ENCODE results near the gene SRGAP3. TPM values are rescaled to one million over a fixed set of nuclear protein-coding genes. Genes with fewer than 3 reads are reported as not detected.

The SRGAP3 gene
- polyA plus RNA-seq, 2 donors, result 1.3 to 3.3 TPM

GRCh38 chr3:9218514-9218846 lies 31.0 kb downstream of the SRGAP3 start:
- H3K27me3 ChIP-seq (ENCODE audit: control insufficient read depth in 1 of 2, insufficient read depth in 2 of 2, low read length in 2 of 2), result no peaks in the 10 kb centered on the region
- H3K36me3 ChIP-seq (ENCODE audit: control insufficient read depth in 2 of 2, insufficient read depth in 2 of 2, low read length in 1 of 2), result peaks cover 0 to 2% of the 10 kb centered on the region in 2 donors
- H3K9me3 ChIP-seq (ENCODE audit: control insufficient read depth in 2 of 2, insufficient read depth in 1 of 2, low read depth in 1 of 2, low read length in 1 of 2), result no peaks in the 10 kb centered on the region
- WGBS, 2 donors, result 97 to 98% methylated on average over 3 of the region's 3 CpGs
- no peak overlapping the region for H3K27ac ChIP-seq (ENCODE audit: low read depth in 2 of 2, low read length in 1 of 2)
- H3K4me3 ChIP-seq (ENCODE audit: low read depth in 1 of 2, low read length in 2 of 2), result no peak overlapping the region
- no peaks in the 10 kb centered on the region for H3K4me1 ChIP-seq (ENCODE audit: control insufficient read depth in 2 of 2, insufficient read depth in 2 of 2, low read length in 1 of 2)

- H3K27ac ChIP-seq (ENCODE audit: low read depth in 2 of 2, low read length in 1 of 2), result no peak overlapping the region
- H3K36me3 ChIP-seq (ENCODE audit: control insufficient read depth in 2 of 2, insufficient read depth in 2 of 2, low read length in 1 of 2), result peaks cover 0 to 2% of the 10 kb centered on the region in 2 donors
- H3K27me3 ChIP-seq (ENCODE audit: control insufficient read depth in 1 of 2, insufficient read depth in 2 of 2, low read length in 2 of 2), result no peaks in the 10 kb centered on the region
- no peaks in the 10 kb centered on the region for H3K4me1 ChIP-seq (ENCODE audit: control insufficient read depth in 2 of 2, insufficient read depth in 2 of 2, low read length in 1 of 2)
- no peak overlapping the region for H3K4me3 ChIP-seq (ENCODE audit: low read depth in 1 of 2, low read length in 2 of 2)
- 82 to 86% methylated on average over 8 of the region's 8 CpGs for WGBS, 2 donors
- H3K9me3 ChIP-seq (ENCODE audit: control insufficient read depth in 2 of 2, insufficient read depth in 1 of 2, low read depth in 1 of 2, low read length in 1 of 2), result no peaks in the 10 kb centered on the region
These were observed 31.5 kb downstream of the SRGAP3 start for GRCh38 chr3:9217784-9218513.

- Histone ChIP-seq H3K27me3 (ENCODE audit: control insufficient read depth in 1 of 2, insufficient read depth in 2 of 2, low read length in 2 of 2) (no peaks in the 10 kb centered on the region), H3K27ac (ENCODE audit: low read depth in 2 of 2, low read length in 1 of 2) (no peak overlapping the region), H3K36me3 (ENCODE audit: control insufficient read depth in 2 of 2, insufficient read depth in 2 of 2, low read length in 1 of 2) (peaks cover 0 to 2% of the 10 kb centered on the region in 2 donors), H3K4me1 (ENCODE audit: control insufficient read depth in 2 of 2, insufficient read depth in 2 of 2, low read length in 1 of 2) (no peaks in the 10 kb centered on the region), H3K9me3 (ENCODE audit: control insufficient read depth in 2 of 2, insufficient read depth in 1 of 2, low read depth in 1 of 2, low read length in 1 of 2) (no peaks in the 10 kb centered on the region), H3K4me3 (ENCODE audit: low read depth in 1 of 2, low read length in 2 of 2) (no peak overlapping the region)
- WGBS, 2 donors, result 85 to 88% methylated on average over 14 of the region's 14 CpGs
These were observed 32.7 kb downstream of the SRGAP3 start for GRCh38 chr3:9216736-9217135.

GRCh38 chr3:9214599-9214998 lies 34.8 kb downstream of the SRGAP3 start:
- Histone ChIP-seq H3K4me1 (ENCODE audit: control insufficient read depth in 2 of 2, insufficient read depth in 2 of 2, low read length in 1 of 2) (no peaks in the 10 kb centered on the region), H3K27ac (ENCODE audit: low read depth in 2 of 2, low read length in 1 of 2) (no peak overlapping the region), H3K4me3 (ENCODE audit: low read depth in 1 of 2, low read length in 2 of 2) (no peak overlapping the region), H3K9me3 (ENCODE audit: control insufficient read depth in 2 of 2, insufficient read depth in 1 of 2, low read depth in 1 of 2, low read length in 1 of 2) (no peaks in the 10 kb centered on the region), H3K36me3 (ENCODE audit: control insufficient read depth in 2 of 2, insufficient read depth in 2 of 2, low read length in 1 of 2) (peaks cover 0 to 2% of the 10 kb centered on the region in 2 donors), H3K27me3 (ENCODE audit: control insufficient read depth in 1 of 2, insufficient read depth in 2 of 2, low read length in 2 of 2) (no peaks in the 10 kb centered on the region)
- WGBS, 2 donors, result 53% methylated on average over 2 of the region's 2 CpGs

- H3K27me3 ChIP-seq (ENCODE audit: control insufficient read depth in 1 of 2, insufficient read depth in 2 of 2, low read length in 2 of 2), result no peaks in the 10 kb centered on the region
- no peak overlapping the region for H3K4me3 ChIP-seq (ENCODE audit: low read depth in 1 of 2, low read length in 2 of 2)
- 83 to 89% methylated on average over 3 of the region's 3 CpGs for WGBS, 2 donors
- H3K27ac ChIP-seq (ENCODE audit: low read depth in 2 of 2, low read length in 1 of 2), result no peak overlapping the region
- H3K4me1 ChIP-seq (ENCODE audit: control insufficient read depth in 2 of 2, insufficient read depth in 2 of 2, low read length in 1 of 2), result no peaks in the 10 kb centered on the region
- H3K9me3 ChIP-seq (ENCODE audit: control insufficient read depth in 2 of 2, insufficient read depth in 1 of 2, low read depth in 1 of 2, low read length in 1 of 2), result no peaks in the 10 kb centered on the region
- H3K36me3 ChIP-seq (ENCODE audit: control insufficient read depth in 2 of 2, insufficient read depth in 2 of 2, low read length in 1 of 2), result peaks cover 0 to 2% of the 10 kb centered on the region in 2 donors
These were observed 35.3 kb downstream of the SRGAP3 start for GRCh38 chr3:9214185-9214584.

- Histone ChIP-seq H3K36me3 (ENCODE audit: control insufficient read depth in 2 of 2, insufficient read depth in 2 of 2, low read length in 1 of 2) (no peaks in the 10 kb centered on the region), H3K27me3 (ENCODE audit: control insufficient read depth in 1 of 2, insufficient read depth in 2 of 2, low read length in 2 of 2) (no peaks in the 10 kb centered on the region), H3K4me3 (ENCODE audit: low read depth in 1 of 2, low read length in 2 of 2) (no peak overlapping the region), H3K9me3 (ENCODE audit: control insufficient read depth in 2 of 2, insufficient read depth in 1 of 2, low read depth in 1 of 2, low read length in 1 of 2) (no peaks in the 10 kb centered on the region), H3K4me1 (ENCODE audit: control insufficient read depth in 2 of 2, insufficient read depth in 2 of 2, low read length in 1 of 2) (no peaks in the 10 kb centered on the region), H3K27ac (ENCODE audit: low read depth in 2 of 2, low read length in 1 of 2) (no peak overlapping the region)
- WGBS, 2 donors, result 90% methylated on average over 5 of the region's 5 CpGs
These were observed 36.3 kb downstream of the SRGAP3 start for GRCh38 chr3:9213019-9213634.

GRCh38 chr3:9211155-9211950 lies 38.1 kb downstream of the SRGAP3 start:
- Histone ChIP-seq H3K4me3 (ENCODE audit: low read depth in 1 of 2, low read length in 2 of 2) (no peak overlapping the region), H3K27ac (ENCODE audit: low read depth in 2 of 2, low read length in 1 of 2) (no peak overlapping the region), H3K9me3 (ENCODE audit: control insufficient read depth in 2 of 2, insufficient read depth in 1 of 2, low read depth in 1 of 2, low read length in 1 of 2) (no peaks in the 10 kb centered on the region), H3K27me3 (ENCODE audit: control insufficient read depth in 1 of 2, insufficient read depth in 2 of 2, low read length in 2 of 2) (no peaks in the 10 kb centered on the region), H3K36me3 (ENCODE audit: control insufficient read depth in 2 of 2, insufficient read depth in 2 of 2, low read length in 1 of 2) (peaks cover 0 to 2% of the 10 kb centered on the region in 2 donors), H3K4me1 (ENCODE audit: control insufficient read depth in 2 of 2, insufficient read depth in 2 of 2, low read length in 1 of 2) (no peaks in the 10 kb centered on the region)
- 79 to 86% methylated on average over 2 of the region's 2 CpGs for WGBS, 2 donors

- no peak overlapping the region for H3K27ac ChIP-seq (ENCODE audit: low read depth in 2 of 2, low read length in 1 of 2)
- no peak overlapping the region for H3K4me3 ChIP-seq (ENCODE audit: low read depth in 1 of 2, low read length in 2 of 2)
- WGBS, 2 donors, result 89 to 91% methylated on average over 3 of the region's 3 CpGs
- H3K9me3 ChIP-seq (ENCODE audit: control insufficient read depth in 2 of 2, insufficient read depth in 1 of 2, low read depth in 1 of 2, low read length in 1 of 2), result no peaks in the 10 kb centered on the region
- H3K36me3 ChIP-seq (ENCODE audit: control insufficient read depth in 2 of 2, insufficient read depth in 2 of 2, low read length in 1 of 2), result peaks cover 0 to 2% of the 10 kb centered on the region in 2 donors
- no peaks in the 10 kb centered on the region for H3K27me3 ChIP-seq (ENCODE audit: control insufficient read depth in 1 of 2, insufficient read depth in 2 of 2, low read length in 2 of 2)
- no peaks in the 10 kb centered on the region for H3K4me1 ChIP-seq (ENCODE audit: control insufficient read depth in 2 of 2, insufficient read depth in 2 of 2, low read length in 1 of 2)
These were observed 39.7 kb downstream of the SRGAP3 start for GRCh38 chr3:9209777-9210176.

GRCh38 chr3:9208605-9209152 lies 40.8 kb downstream of the SRGAP3 start:
- Histone ChIP-seq H3K4me3 (ENCODE audit: low read depth in 1 of 2, low read length in 2 of 2) (no peak overlapping the region), H3K27me3 (ENCODE audit: control insufficient read depth in 1 of 2, insufficient read depth in 2 of 2, low read length in 2 of 2) (no peaks in the 10 kb centered on the region), H3K36me3 (ENCODE audit: control insufficient read depth in 2 of 2, insufficient read depth in 2 of 2, low read length in 1 of 2) (peaks cover 0 to 2% of the 10 kb centered on the region in 2 donors), H3K27ac (ENCODE audit: low read depth in 2 of 2, low read length in 1 of 2) (no peak overlapping the region), H3K4me1 (ENCODE audit: control insufficient read depth in 2 of 2, insufficient read depth in 2 of 2, low read length in 1 of 2) (no peaks in the 10 kb centered on the region), H3K9me3 (ENCODE audit: control insufficient read depth in 2 of 2, insufficient read depth in 1 of 2, low read depth in 1 of 2, low read length in 1 of 2) (no peaks in the 10 kb centered on the region)
- 71 to 82% methylated on average over 2 of the region's 2 CpGs for whole genome bisulfite sequencing, 2 donors

All from esophagus (tissue), 2 donors.